Tibial nerve (tissue), 4 donors: ENCODE data around the gene MYH6. TPM values are rescaled to one million over a fixed set of nuclear protein-coding genes. Genes with fewer than 3 reads are reported as not detected.
"Not testable (repeated sequence)": the region's sequence is repeated elsewhere in the genome, so short reads cannot be mapped to it uniquely, and the experiment has no call there.

Experiments used
- DNase-seq, 2 donors: peaks; one replicate each; pipeline ENCODE4 v3.0.0-alpha.2; 2019; ENCODE audit warnings: low spot score in 2 of 2
- H3K27ac ChIP-seq, 4 donors: fragments of 200-600 bp; sonication (generic) in 3 of 4; one replicate each; pipeline ENCODE4 v1.5.1; 2017 to 2019; ENCODE audit warnings: mild to moderate bottlenecking in 1 of 4
- H3K27me3 ChIP-seq, 2 donors: fragments of 200-600 bp; sonication (generic) in 1 of 2; one replicate each; pipeline versions ENCODE4 v1.5.1 to v1.6.0; 2017 to 2019
- H3K36me3 ChIP-seq, 3 donors: fragments of 200-600 bp; sonication (generic); one replicate each; pipeline ENCODE4 v1.5.1; 2018 to 2019
- H3K4me1 ChIP-seq, 4 donors: fragments of 200-600 bp; sonication (generic) in 3 of 4; one replicate each; pipeline ENCODE4 v1.5.1; 2017 to 2019
- H3K4me3 ChIP-seq, 4 donors: fragments of 200-600 bp; sonication (generic) in 3 of 4; one replicate each; pipeline ENCODE4 v1.5.1; 2017 to 2019; ENCODE audit warnings: mild to moderate bottlenecking in 1 of 4, moderate library complexity in 1 of 4
- H3K9me3 ChIP-seq, 4 donors: fragments of 200-600 bp; sonication (generic) in 3 of 4; one replicate each; pipeline ENCODE4 v1.5.1; 2017 to 2019
- EP300 ChIP-seq, 2 donors: sonication (generic); formaldehyde crosslinking; IDR thresholded peaks; one replicate each; pipeline ENCODE4 v1.6.1; 2017; ENCODE audit warnings: antibody characterized with exemption in 2 of 2, mild to moderate bottlenecking in 1 of 2
- POLR2A ChIP-seq, 2 donors: fragments of 450-650 bp; IDR thresholded peaks; one replicate each; pipeline ENCODE4 v1.6.1; 2017; ENCODE audit warnings: antibody characterized with exemption in 2 of 2, mild to moderate bottlenecking in 2 of 2, moderate library complexity in 2 of 2
- WGBS, 2 donors: methylation state at CpG; one replicate each; pipeline ENCODE4 v1.1.5; 2018; 5-methylcytosine and 5-hydroxymethylcytosine counted together
- total RNA-seq, 4 donors: library from RNA; depleted of rRNA; stranded (reverse); fragments of >200 nt; gene quantifications; one replicate each; pipeline ENCODE4 v1.1.0, GENCODE V29; 2016
- TF ChIP-seq, protein P1 (sequence below), 5 experiments: fragments of 200-600 bp in 3 of 5; fragments of 450-650 bp in 2 of 5; sonication (generic) in 3 of 5; IDR thresholded peaks; one replicate each; pipeline ENCODE4 v1.5.1; 2016 to 2019; ENCODE audit warnings: antibody characterized with exemption in 5 of 5, mild to moderate bottlenecking in 3 of 5, moderate library complexity in 2 of 5

The MYH6 gene
- total RNA-seq, 4 donors from 2014 or later: 0.30 TPM; not detected in 3

DNA sequence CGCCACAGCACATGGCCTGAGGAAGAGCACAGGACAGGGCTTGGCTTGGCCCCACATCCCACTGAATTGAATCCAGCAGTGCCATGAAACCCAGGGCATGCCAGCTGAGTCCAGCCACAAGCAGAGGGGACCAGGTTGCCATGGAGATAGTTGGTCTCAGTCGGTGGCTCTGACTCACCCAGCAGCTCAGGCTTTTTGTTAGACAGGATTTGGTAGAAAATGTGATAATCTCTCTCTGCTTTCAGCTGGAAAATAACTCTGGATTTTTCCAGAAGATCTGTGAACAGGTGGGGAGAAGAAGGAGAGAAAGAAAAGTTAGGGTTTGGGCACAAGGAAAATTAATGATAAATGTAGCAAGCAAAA is 22.6 kb upstream of the MYH6 start:
- DNase-seq: no peak
- H3K4me3 ChIP-seq: no peak overlapping the region
- no peaks in the 10 kb centered on the region for H3K27me3 ChIP-seq
- no peak overlapping the region for H3K27ac ChIP-seq
- no peaks in the 10 kb centered on the region for H3K4me1 ChIP-seq
- no peaks in the 10 kb centered on the region for H3K9me3 ChIP-seq
- WGBS, 2 donors: 33 to 40% methylated on average over 2 of the region's 2 CpGs
- H3K36me3 ChIP-seq: no peaks in the 10 kb centered on the region
- TF ChIP-seq POLR2A (IDR thresholded peaks at IDR 0.05) (no peak), EP300 (IDR thresholded peaks at IDR 0.05) (no peak)
- TF ChIP-seq, protein P1, sequence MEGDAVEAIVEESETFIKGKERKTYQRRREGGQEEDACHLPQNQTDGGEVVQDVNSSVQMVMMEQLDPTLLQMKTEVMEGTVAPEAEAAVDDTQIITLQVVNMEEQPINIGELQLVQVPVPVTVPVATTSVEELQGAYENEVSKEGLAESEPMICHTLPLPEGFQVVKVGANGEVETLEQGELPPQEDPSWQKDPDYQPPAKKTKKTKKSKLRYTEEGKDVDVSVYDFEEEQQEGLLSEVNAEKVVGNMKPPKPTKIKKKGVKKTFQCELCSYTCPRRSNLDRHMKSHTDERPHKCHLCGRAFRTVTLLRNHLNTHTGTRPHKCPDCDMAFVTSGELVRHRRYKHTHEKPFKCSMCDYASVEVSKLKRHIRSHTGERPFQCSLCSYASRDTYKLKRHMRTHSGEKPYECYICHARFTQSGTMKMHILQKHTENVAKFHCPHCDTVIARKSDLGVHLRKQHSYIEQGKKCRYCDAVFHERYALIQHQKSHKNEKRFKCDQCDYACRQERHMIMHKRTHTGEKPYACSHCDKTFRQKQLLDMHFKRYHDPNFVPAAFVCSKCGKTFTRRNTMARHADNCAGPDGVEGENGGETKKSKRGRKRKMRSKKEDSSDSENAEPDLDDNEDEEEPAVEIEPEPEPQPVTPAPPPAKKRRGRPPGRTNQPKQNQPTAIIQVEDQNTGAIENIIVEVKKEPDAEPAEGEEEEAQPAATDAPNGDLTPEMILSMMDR (IDR thresholded peaks at IDR 0.05): no peak

DNA sequence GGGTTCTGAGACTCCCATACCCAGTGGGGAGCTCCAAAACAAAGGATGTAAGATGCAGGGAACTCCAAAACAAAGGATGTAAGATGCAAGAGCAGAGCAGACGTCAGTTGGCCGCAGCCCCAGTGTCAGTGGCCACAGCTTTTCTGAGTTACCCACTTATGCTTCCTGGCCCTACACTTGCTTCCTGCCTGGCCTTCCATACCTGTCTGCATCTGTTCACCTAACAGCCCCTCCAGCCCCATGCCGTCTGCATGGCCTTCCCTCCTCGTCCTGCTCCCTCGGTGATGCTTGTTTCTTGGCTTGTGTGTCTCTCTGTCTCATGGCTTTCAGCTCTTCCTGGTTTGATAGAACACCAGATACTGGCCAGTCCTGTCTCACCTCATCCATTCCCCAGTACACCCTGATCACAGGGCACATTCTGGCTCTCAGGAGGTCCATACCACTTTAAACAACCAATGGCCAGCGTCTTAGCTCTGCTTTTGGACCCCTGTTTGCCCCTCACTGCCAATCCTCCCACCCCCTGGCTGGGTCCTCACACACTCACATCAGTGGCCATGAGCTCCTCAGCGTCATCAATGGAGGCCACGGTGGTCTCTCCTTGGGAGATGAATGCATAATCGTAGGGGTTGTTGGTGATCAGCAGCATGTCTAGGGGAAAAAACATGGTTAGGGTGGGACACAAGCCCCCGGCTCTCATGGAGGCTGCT is 22.1 kb upstream of the MYH6 start:
- no peak overlapping the region for H3K4me3 ChIP-seq

DNA sequence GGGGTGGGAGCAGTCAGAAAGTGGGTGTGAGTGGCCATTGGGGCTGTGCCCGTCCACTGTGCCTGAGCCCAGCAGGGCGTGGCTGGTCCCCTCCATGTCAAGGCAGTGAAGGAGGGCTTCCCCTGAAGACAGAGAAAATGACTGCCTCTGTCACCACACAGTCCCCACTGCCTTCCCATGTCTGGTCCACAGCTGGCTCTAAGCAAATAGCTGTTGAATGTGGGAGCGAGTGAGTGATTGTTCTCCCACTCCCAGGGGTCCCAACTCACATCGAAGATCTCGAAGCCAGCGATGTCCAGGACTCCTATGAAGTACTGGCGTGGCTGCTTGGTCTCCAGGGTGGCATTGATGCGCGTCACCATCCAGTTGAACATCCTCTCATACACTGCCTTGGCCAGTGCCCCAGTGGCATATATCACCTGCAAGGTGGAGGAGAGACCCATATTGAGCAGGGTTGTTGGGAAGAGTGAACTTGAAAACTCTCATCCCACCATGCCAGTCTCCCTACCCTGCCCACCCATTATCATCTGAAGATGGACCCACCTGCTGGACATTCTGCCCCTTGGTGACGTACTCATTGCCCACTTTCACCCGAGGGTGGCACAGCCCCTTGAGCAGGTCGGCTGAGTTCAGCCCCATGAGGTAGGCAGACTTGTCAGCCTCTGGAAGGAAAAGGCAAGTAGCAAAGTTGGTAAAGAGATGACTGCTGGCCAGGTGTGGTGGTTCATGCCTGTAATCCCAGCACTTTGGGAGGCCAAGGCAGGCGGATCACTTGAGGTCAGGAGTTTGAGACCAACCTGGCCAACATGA is 20.8 kb upstream of the MYH6 start:
- no peaks in the 10 kb centered on the region for H3K36me3 ChIP-seq
- no peaks in the 10 kb centered on the region for H3K4me1 ChIP-seq
- H3K27ac ChIP-seq: no peak overlapping the region
- no peak for TF ChIP-seq EP300 (IDR thresholded peaks at IDR 0.05)
- TF ChIP-seq POLR2A (IDR thresholded peaks at IDR 0.05): no peak
- TF ChIP-seq, protein P1 (IDR thresholded peaks at IDR 0.05): no peak
- no peaks in the 10 kb centered on the region for H3K27me3 ChIP-seq
- no peaks in the 10 kb centered on the region for H3K9me3 ChIP-seq
- DNase-seq: no peak
- WGBS, 2 donors: 91 to 92% methylated on average over 13 of the region's 13 CpGs
- H3K4me3 ChIP-seq: no peak overlapping the region

More for the DNA sequence above, 22.1 kb upstream of the MYH6 start:
- no peaks in the 10 kb centered on the region for H3K4me1 ChIP-seq
- H3K9me3 ChIP-seq: no peaks in the 10 kb centered on the region
- no peak overlapping the region for H3K27ac ChIP-seq
- H3K36me3 ChIP-seq: no peaks in the 10 kb centered on the region
- 80 to 86% methylated on average over 10 of the region's 10 CpGs for WGBS, 2 donors
- no peak for TF ChIP-seq EP300 (IDR thresholded peaks at IDR 0.05)
- TF ChIP-seq POLR2A (IDR thresholded peaks at IDR 0.05): no peak
- TF ChIP-seq, protein P1 (IDR thresholded peaks at IDR 0.05): no peak
- H3K27me3 ChIP-seq: no peaks in the 10 kb centered on the region
- DNase-seq: no peak

DNA sequence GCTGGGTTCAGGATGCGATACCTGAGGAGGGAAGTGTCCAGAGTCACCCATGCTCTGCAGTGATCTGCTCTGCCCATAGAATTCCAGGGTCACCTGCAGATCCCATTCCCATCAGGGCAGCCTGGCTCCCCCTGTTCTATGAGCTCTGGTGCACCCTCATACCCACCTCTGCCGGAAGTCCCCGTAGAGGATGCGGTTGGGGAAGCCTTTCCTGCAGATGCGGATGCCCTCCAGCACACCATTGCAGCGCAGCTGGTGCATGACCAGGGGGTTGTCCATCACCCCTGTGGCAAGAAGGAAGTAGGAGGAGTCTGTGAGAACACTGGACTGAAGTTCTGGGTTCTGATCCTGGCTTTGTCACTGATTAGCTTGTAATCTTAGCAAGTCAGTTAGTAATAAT is 17.7 kb upstream of the MYH6 start:
- DNase-seq, H3K4me3 ChIP-seq, H3K36me3 ChIP-seq, H3K4me1 ChIP-seq, H3K27ac ChIP-seq, H3K9me3 ChIP-seq, H3K27me3 ChIP-seq: not testable (repeated sequence)
- WGBS, 2 donors: 84 to 100% methylated on average over 4 to 6 of the region's 6 CpGs

DNA sequence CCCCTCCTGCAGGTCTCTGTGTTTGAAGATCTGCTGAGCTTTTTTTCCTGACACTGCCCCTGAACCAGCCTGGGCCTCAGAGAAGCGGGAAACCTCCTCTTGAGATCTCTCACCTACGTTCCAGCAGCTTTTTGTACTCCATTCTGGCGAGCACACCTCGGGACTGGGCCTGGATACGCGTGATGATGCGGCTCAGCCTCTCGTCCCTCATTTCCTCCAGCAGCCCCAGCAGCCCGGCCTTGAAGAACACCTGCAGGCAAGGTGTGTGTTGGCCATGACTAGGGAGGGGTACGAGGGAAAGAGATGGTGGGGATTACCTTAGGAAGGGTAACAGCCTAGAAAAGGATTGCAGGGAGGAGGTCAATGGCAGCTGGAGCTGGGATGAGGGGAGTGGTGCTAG is 17.1 kb upstream of the MYH6 start:
- Histone ChIP-seq H3K27ac (no peak overlapping the region), H3K27me3 (no peaks in the 10 kb centered on the region), H3K4me1 (no peaks in the 10 kb centered on the region), H3K4me3 (no peak overlapping the region), H3K9me3 (no peaks in the 10 kb centered on the region), H3K36me3 (no peaks in the 10 kb centered on the region)
- TF ChIP-seq POLR2A (IDR thresholded peaks at IDR 0.05): no peak
- TF ChIP-seq EP300 (IDR thresholded peaks at IDR 0.05): no peak
- TF ChIP-seq, protein P1 (IDR thresholded peaks at IDR 0.05): no peak
- DNase-seq: no peak
- WGBS, 2 donors: 81 to 84% methylated on average over 10 of the region's 10 CpGs
